ENCODE measurements around the gene DNM3.

DNM3 gene

GRCh38 chr1:171869097-171869496, 27.8 kb downstream of the DNM3 start:
- no peak for DNase-seq (ENCODE audit: low spot score)

- DNase-seq (ENCODE audit: low spot score) = no peak
Observed at GRCh38 chr1:171871848-171872247, 30.6 kb downstream of the DNM3 start.

DNA sequence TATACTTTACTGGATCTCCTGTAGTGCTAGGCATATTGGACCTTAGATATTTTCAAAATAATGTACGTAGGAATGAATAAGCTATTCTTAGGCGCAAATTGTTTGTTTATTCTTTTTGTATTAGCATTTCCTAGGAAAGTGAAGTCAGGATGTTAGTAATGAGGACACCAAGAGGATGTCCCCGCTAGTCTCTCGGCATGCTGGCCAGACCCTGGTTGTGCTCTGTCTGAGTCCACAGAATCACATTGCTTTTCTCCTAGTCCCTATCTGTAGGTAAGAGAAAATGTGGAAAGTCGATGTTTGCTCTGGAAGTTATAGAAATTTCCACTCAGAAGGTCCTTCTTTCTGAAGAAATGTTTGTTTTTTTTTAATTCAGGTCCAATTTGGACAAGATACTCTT, 31.1 kb downstream of the DNM3 start:
- DNase-seq (ENCODE audit: low spot score) = no peak

DNA sequence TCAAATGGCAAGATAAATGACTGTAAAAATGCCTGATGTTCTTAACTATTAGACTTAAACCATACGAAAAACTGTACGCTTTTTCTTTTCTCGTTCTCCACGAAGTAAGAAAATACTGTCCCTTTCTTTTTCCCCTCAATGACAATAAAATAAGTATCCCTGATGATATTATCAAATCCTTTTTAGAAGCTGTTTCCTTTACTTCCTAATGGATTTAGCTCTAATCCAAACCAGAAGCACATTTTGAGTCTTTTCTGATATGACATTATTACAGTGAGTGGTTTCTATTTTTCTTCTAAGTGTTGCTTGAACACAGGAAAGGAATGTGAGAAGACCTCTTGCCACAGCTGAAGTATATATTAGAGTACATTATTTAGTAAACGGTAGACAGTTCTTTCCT, 32.4 kb downstream of the DNM3 start:
- no peak for DNase-seq (ENCODE audit: low spot score)

GRCh38 chr1:171877701-171878100, 36.4 kb downstream of the DNM3 start:
- DNase-seq (ENCODE audit: low spot score) = no peak

GRCh38 chr1:171879556-171879955, 38.3 kb downstream of the DNM3 start:
- no peak for DNase-seq (ENCODE audit: low spot score)

DNA sequence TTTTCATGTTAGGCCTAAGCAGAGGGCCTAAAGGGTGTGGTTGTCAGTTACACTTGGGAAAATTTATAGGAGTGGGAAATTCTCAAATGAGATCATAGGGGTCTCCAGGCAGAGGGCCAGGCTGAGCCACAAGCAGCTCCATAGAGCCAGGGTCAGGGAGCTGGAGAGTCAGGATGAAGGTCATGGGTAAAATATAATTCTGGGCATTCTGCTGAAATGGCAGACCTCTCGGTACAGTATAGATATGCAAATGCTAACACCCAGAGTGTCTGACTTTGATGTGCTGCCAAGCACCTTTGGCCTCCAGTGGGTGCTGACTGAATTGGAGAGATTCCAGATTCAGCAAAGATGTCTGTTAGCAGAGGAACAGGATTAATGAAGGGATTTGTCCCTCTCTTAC, 40.1 kb downstream of the DNM3 start:
- DNase-seq (ENCODE audit: low spot score) = no peak

DNA sequence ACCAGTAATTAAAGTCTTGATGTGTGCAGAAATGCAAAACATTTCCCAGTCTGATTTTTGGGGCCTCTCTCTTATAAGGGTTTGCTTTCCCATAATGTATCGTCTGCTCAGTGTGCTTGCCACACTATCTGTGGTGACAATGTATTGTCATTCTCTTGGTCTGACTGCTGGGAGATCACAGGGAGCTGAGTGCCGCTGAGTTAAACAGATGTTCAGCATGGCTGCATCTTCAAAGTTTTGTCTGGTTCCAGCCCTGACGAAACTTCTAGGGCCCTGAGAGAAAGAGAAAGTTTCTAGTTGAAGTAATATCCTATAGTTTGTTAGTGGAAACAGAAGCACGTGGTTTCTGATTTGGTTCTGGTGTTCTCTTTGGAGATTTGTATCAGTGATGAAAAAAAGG, 42.6 kb downstream of the DNM3 start:
- no peak for DNase-seq (ENCODE audit: low spot score)

- DNase-seq (ENCODE audit: low spot score) = no peak
Observed at GRCh38 chr1:171884475-171884874, 43.2 kb downstream of the DNM3 start.

- no peak for DNase-seq (ENCODE audit: low spot score)
Observed at GRCh38 chr1:171890131-171890530, 48.8 kb downstream of the DNM3 start.

GRCh38 chr1:171896936-171897703, 55.8 kb downstream of the DNM3 start:
- DNase-seq (ENCODE audit: low spot score) = no peak

DNA sequence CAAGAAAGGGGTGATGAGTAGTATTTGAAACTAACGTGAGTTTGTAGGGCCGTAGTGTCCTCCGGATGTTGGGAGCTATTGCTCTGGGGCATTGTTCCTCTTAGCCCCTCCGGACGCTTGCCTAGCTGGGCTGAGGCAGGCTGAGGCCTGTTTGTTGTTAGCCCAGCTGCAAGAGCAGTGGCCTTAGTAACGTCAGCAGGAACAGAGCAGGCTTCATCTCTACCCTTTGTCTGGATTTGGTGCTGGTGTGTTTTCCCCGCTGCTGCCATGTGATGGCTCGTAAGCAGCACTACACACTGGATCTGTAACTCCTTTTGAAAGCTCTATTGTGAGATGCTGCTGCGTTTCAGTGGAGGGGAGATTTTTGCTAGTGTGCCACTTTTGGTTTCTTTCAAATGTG, 57.6 kb downstream of the DNM3 start:
- DNase-seq (ENCODE audit: low spot score) = no peak

GRCh38 chr1:171899838-171900237, 58.5 kb downstream of the DNM3 start:
- no peak for DNase-seq (ENCODE audit: low spot score)

DNA sequence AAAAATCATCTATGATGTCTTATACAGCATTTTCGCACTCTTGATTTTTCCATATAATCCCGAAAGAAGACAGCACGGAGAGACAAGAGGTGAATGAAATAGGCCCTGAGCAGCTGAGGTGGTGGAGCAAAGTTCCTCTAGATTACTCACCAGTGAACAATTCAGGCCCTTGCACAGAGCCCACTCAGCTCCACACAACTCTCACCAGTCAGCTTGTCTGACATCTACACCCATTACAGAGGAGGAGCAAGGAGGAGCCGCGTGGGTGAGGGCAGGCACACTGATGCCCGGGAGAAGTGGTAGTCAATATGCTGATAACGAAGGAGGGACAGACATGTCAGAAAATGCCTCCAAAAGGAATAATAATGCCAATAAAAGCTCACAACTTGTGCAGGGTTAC, 59.9 kb downstream of the DNM3 start:
- no peak for DNase-seq (ENCODE audit: low spot score)

GRCh38 chr1:171902527-171902926, 61.2 kb downstream of the DNM3 start:
- no peak for DNase-seq (ENCODE audit: low spot score)

DNA sequence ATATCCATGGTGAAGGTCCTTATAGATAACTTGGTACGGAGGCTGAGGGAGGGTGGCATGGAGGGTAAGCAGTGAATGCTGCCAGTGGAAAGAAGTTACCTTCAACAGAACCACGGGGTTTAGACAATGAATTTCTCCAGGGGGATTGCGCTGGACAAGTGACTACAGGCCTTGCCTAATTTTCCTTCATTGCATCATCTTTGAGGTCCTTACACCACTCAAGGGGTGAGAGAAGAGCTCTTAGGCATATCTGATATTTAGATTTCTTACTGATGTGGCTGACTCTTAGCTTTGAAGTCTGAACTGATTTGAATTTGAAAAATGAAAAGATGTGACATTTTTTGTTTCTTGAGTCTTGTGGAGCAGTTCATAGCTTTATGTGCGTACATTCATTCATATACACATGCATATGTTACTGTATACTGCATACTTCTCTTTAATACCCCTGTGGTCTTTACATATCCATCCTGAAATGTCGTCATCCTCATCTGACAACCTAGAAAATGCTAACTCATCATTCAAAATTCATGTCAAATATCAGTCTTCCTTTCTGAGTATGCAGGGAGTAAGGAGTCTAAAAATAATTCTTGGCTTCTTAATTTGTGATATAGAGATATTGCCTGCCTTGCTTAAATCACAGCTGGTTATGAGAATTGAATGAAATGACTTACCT, 63.6 kb downstream of the DNM3 start:
- DNase-seq (ENCODE audit: low spot score) = no peak

DNA sequence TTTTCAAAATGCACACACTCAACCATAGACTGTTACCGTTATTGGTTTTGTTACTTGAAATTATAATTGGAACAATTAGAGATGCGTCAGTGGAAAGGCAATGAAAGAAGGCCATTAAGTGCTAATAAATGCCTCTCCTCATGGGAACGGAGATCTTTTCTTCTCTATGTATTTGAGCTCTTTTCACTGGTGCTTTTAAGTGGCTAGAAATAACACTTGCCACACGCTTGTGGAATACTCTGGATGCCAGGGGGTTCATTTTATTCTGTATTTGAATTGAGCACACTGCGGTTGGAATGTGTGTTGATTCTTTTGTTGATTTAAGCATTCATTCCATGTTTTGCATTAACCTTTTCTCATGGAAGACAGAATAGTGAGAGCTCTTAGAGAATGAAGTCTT, 68.4 kb downstream of the DNM3 start:
- DNase-seq (ENCODE audit: low spot score) = no peak

- DNase-seq (ENCODE audit: low spot score) = no peak
Observed at GRCh38 chr1:171910786-171911185, 69.5 kb downstream of the DNM3 start.

DNA sequence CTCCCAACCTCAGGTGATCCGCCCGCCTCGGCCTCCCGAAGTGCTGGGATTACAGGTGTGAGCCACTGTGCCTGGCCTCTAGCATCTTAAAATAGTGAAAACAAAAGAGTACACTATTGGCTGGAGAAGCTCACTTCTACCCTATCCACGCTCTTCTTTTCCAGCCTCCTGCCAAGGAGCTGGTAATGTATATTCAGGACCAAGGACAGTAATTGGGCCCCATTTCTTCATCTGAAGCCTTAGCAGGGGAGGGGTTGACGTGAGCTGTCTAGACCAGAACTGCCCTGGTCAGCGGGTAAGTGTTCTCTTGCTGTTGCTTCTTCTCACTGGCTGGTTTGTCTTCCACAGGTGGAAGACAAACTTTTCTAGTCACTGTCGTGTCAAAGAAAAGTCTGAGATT, 70.2 kb downstream of the DNM3 start:
- DNase-seq (ENCODE audit: low spot score) = no peak

- no peak for DNase-seq (ENCODE audit: low spot score)
Observed at GRCh38 chr1:171912509-171913175, 71.3 kb downstream of the DNM3 start.

GRCh38 chr1:171913385-171913784, 72.1 kb downstream of the DNM3 start:
- DNase-seq (ENCODE audit: low spot score) = no peak

DNA sequence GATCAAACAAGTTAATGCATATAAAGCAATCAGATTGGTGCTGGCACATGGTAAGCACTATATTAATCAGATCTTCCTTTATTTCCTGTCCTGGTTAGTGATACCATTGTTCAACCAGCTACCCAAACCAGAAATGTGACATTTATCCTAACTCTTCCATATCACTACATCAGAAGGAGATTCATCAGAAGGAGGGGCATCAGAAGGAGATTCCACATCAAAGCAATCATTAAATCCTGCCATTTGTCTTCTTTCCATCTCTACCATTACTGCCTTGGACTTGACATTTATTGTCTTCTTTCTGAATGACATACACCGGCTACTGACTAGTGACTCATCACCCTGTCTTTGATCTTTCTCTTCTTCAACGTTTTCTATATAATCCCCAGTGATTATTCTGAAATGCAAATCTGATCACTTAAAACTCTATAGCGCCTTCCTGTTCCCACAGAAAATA, 75.0 kb downstream of the DNM3 start:
- no peak for DNase-seq (ENCODE audit: low spot score)

GRCh38 chr1:171917331-171917730, 76.0 kb downstream of the DNM3 start:
- DNase-seq (ENCODE audit: low spot score) = no peak
